Brain pericyte (primary cell): ENCODE data around the gene LRIG3.
A peak's percentile ranks its signal among the peaks of the same experiment; 100 is the strongest.
"Not testable (repeated sequence)": the region's sequence is repeated elsewhere in the genome, so short reads cannot be mapped to it uniquely, and the experiment has no call there.

Experiments used
- DNase-seq: peaks from one replicate; pipeline ENCODE4 v3.0.0-alpha.2; 2012; ENCODE audit warnings: low read depth, low spot score

LRIG3 gene, protein sequence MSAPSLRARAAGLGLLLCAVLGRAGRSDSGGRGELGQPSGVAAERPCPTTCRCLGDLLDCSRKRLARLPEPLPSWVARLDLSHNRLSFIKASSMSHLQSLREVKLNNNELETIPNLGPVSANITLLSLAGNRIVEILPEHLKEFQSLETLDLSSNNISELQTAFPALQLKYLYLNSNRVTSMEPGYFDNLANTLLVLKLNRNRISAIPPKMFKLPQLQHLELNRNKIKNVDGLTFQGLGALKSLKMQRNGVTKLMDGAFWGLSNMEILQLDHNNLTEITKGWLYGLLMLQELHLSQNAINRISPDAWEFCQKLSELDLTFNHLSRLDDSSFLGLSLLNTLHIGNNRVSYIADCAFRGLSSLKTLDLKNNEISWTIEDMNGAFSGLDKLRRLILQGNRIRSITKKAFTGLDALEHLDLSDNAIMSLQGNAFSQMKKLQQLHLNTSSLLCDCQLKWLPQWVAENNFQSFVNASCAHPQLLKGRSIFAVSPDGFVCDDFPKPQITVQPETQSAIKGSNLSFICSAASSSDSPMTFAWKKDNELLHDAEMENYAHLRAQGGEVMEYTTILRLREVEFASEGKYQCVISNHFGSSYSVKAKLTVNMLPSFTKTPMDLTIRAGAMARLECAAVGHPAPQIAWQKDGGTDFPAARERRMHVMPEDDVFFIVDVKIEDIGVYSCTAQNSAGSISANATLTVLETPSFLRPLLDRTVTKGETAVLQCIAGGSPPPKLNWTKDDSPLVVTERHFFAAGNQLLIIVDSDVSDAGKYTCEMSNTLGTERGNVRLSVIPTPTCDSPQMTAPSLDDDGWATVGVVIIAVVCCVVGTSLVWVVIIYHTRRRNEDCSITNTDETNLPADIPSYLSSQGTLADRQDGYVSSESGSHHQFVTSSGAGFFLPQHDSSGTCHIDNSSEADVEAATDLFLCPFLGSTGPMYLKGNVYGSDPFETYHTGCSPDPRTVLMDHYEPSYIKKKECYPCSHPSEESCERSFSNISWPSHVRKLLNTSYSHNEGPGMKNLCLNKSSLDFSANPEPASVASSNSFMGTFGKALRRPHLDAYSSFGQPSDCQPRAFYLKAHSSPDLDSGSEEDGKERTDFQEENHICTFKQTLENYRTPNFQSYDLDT

DNA sequence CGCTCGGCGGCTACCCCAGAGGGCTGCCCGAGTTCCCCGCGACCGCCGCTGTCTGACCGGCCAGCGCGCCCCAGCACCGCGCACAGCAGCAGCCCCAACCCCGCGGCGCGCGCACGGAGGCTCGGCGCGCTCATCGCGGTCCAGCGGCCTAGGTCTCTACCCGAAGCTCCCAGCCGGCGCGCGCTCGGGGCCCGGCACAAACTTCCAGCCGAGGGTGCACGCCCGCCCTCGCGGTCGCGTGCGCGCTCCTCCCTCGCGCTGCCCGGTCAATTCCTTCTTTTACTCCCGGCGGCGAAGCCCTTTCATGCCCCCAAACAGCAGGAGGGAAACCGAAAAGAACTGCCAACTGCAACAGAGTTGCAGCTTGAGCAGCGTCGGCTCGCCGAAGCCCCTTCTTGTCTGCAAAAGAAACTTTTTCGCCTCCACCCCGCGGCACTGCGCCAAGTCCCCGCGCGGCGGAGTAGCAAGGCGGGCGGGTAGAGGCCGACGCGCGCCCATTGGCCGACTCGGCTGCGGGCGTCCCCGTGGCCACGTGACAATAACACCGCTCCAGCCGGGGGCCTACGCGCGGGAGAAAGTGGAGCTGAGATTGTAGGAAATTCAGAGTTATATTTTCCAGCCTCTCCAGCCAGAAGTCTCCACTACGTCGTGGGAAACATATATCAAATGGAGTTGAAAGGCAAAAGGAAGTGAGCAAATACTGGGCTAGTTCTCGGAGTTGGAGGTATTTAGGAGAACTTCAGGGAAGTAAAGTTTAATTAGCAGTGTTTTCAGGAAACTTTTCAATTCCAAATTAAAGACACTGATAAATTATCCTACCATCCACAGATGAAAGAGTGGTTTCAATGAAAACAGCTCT lies at the start of gene LRIG3:
LRIG3 (minus strand) TSS at position 403 of the 859 bp plus-strand sequence; CDS start at position 134, 269 bp downstream.
- DNase-seq: peak; percentile 97

DNA sequence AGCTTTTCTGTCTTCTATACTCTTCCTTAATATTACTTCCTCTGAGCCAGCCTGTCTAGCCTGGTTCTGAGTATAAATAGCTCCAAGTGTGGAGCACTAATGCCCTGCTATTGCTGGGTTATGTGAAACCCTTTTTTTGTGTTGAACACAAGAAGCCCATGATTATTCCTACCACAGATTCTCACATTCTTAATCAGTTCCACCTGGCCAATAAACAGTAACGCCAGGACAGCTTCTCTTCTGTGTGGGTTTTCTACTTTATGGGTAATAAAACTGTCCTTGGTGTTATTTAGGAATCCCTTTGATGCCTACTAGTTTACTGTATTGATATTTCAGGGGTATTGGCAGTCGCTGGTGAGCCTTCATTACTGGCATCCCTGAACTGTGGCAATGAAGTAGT lies 48.9 kb upstream of the LRIG3 start:
- DNase-seq: no peak

DNA sequence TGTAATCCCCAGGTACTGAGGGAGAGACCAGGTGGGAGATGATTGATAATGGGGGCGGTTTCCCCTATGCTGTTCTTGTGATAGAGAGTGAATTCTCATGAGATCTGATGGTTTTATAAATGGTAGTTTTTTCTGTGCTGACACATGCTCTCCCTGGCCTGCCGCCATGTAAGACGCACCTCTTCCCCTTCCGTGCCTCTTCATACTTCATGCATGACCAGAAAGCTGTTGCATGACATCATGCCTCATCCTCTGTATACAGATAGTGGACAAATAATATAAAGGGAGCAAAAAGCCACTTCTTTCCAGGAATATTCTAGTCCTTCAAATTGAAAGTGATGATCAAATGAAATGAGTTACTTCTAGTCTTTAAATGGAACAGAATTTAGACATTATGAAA lies 47.3 kb upstream of the LRIG3 start:
- DNase-seq: no peak

DNA sequence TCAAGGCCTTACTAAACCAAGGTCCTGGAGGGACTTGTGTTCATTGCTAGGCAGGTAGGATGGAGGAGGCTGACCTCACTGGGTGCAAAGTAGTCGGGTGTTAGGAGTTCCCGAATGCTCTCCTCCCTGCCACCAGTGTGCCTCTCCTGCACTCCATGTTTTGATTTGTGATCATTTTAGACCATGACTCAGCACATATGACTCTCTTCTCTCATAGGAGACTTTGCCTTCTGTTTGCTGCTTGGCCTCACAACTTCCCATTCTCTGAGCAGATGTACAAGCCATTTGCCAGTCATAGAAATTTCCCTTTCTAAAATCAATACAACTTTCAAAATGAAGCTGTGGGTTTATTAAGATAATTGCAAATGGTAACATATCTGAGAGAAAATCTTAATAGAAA lies 46.6 kb upstream of the LRIG3 start:
- DNase-seq: no peak

GRCh38 chr12:58965568-58965967 lies 45.3 kb upstream of the LRIG3 start:
- DNase-seq: no peak

DNA sequence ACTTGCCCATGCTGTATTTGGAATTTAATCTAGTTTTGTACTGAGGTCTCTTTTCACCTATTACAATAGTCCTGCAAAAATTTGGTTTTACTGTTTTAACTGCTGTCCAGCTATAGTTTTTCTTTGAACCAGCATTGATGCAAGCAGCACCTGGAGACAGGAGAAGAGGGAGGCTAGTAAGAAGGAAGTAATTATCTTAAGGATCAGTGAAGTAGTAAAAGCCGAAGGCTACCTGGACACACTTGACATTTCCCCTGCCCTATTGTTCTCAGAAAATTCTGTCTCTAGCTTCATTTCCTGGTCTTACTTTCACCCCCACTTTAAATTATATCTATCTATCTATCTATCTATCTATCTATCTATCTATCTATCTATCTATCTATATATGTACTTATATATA lies 43.5 kb upstream of the LRIG3 start:
- DNase-seq: no peak

DNA sequence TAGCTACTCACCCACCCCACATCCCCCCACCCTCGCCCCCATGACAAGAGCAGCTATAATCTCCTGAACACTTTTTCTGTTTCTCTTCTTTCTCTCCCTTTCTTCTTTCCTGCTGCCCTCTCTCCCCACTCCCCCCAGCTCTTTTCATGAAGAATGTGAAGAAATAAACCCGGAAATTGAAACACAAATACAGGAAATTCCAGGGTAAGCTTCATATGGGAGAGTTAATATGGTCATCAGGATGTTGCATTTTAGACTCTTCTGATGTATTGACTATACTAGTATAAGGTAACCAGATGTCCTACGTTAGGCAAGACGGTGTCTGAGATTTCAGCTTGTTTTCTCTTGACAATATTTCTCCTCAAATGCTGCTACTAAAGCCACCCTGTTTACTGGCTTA lies 41.6 kb upstream of the LRIG3 start:
- DNase-seq: no peak

DNA sequence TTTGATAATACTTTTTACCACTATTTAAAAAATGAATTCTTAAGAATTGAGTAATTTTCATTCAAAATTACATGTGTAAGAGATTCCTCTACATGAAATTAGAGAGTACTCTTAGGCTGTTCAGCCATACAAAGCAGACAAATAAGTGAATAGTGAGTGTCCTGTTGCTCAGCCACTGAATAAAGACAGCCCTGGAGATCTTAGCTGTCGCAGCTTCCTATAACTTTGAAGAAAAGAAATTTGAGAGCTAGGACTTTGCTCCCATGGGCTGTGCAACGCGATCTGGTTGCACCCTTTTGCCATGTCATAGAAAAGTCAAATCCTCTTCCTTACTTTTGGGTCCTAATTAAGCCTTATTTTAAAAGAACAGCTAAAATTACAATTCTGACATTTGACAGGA lies 40.9 kb upstream of the LRIG3 start:
- DNase-seq: no peak

DNA sequence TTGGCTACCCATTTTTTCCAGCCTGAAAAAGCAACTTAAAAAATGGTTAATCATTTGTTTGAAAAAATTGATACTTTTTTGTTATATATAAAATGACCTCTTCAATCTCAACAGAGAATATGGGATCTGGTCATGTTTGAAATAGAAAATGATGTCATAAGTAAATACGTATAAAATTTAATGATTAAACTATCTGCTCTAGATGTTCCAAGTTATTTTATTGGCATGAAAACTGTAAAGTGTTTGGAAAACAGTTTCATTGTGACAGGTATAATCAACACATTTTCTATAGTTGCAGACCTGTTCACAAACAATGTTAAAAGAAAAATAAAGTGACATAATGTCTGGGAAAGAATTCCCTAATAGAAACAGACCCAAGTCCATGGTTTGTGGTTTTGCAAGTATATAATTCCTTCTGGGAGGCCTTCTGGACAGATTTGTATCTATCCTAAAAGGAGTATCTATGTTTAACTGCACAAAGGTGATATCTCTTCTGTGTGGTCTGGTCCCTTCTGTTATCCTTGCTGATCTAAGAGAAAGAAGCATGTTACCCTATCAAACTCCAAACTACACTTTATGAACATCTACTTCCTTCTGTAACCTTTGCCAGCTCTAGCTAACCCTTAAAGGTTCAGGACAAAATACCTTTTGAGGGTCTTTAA lies 39.5 kb upstream of the LRIG3 start:
- DNase-seq: no peak

- no peak for DNase-seq
These were observed 37.0 kb upstream of the LRIG3 start for GRCh38 chr12:58957298-58957697.

GRCh38 chr12:58955849-58956248 lies 35.5 kb upstream of the LRIG3 start:
- DNase-seq: no peak

GRCh38 chr12:58954002-58954401 lies 33.7 kb upstream of the LRIG3 start:
- DNase-seq: no peak

GRCh38 chr12:58950739-58951100 lies 30.4 kb upstream of the LRIG3 start:
- DNase-seq: no peak

GRCh38 chr12:58949954-58950738 lies 29.8 kb upstream of the LRIG3 start:
- not testable (repeated sequence) for DNase-seq

GRCh38 chr12:58943079-58943478 lies 22.8 kb upstream of the LRIG3 start:
- no peak for DNase-seq

GRCh38 chr12:58942345-58942744 lies 22.0 kb upstream of the LRIG3 start:
- no peak for DNase-seq

DNA sequence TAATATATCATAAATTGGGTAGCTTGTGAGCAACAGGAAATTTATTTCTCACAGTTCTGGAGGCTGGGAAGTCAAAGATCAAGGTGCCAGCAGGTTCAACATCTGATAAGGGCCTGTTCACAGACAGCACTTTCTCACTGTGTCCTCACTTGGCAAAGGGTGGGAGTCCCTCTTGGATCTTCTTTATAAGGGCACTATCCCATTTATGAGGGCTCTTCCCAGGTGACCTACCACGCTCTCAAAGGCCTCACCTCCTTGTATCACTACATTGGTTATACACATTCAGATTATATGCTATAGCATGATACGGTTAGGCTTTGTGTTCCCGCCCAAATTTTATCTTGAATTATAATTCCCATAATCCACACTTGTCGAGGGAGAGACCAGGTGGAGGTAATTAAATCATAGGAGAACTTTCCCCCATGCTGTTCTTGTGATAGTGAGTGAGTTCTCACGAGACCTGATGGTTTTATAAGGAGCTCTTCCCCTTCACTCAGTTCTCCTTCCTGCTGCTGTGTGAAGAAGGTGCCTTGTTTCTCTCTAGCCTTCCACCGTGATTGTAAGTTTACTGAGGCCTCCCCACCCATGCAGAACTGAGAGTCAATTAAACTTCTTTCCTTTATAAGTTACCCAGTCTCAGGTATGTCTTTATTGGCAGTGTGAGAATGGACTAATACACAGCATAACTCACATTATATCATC lies 19.2 kb upstream of the LRIG3 start:
- no peak for DNase-seq

- no peak for DNase-seq
These were observed 18.1 kb upstream of the LRIG3 start for GRCh38 chr12:58938440-58938839.

DNA sequence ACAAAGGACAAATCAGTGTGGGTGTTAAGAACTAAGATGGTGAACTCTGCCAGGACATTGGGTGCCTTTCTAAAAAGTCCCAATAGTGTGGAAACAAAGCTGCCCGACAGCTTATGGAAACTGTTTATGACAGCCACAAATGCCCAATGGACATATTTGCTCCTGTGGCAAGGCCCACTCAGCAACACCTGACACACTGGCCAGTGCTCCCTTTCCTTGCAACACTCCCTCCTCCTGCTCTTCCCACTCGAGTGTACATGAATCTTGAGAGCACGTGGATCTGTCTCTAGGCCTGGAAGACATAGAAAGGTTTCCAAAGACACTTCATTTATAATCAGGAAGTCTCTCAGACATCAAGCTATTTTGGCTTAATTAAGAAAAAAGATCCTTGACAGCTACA lies 14.2 kb upstream of the LRIG3 start:
- DNase-seq: no peak
